Caco-2 (cell line): ENCODE data around the gene CCDC195. TPM values are rescaled to one million over a fixed set of nuclear protein-coding genes. Genes with fewer than 3 reads are reported as not detected.
"Not testable (repeated sequence)": the region's sequence is repeated elsewhere in the genome, so short reads cannot be mapped to it uniquely, and the experiment has no call there.

Experiments
- BruUV-seq: library from RNA; stranded (reverse); fragments of 400-500 nt; replicated peaks from 2 replicates; lab custom pipeline; 2021; lab: Mats Ljungman, UMichigan
- CTCF ChIA-PET: fragments of 300-600 bp; sonication (Branson Sonifier 250); formaldehyde crosslinking; loops from one replicate; lab custom pipeline; 2022; ENCODE audit warnings: antibody characterized with exemption; lab: Charles Lee
- POLR2A ChIA-PET: fragments of 300-600 bp; sonication (Branson Sonifier 250); formaldehyde crosslinking; loops from one replicate; lab custom pipeline; 2022; ENCODE audit warnings: antibody characterized with exemption; lab: Charles Lee
- DNase-seq, 2 experiments: peaks; one replicate each; pipeline versions ENCODE4 v3.0.0 to v3.0.0-alpha.2; 2020 to 2022
- H3K27me3 ChIP-seq: replicated peaks from 2 replicates; pipeline ENCODE4 v1.6.0; 2011; ENCODE audit warnings: low read length; ENCODE audit not compliant: control insufficient read depth, insufficient read depth
- H3K36me3 ChIP-seq: 2 replicates; pipeline ENCODE4 v1.5.1; 2011; ENCODE audit warnings: low read length; ENCODE audit not compliant: control insufficient read depth, insufficient read depth
- H3K4me1 ChIP-seq: fragments of 250-450 bp; sonication (Bioruptor Pico); 2 replicates; pipeline ENCODE4 v1.5.1; 2020; ENCODE audit warnings: mild to moderate bottlenecking
- H3K4me3 ChIP-seq: 2 replicates; pipeline ENCODE4 v1.5.1; 2011; ENCODE audit warnings: low read depth, mild to moderate bottlenecking, control low read depth, low read length
- H3K9me3 ChIP-seq: fragments of 250-450 bp; sonication (Bioruptor Pico); 2 replicates; pipeline ENCODE4 v1.5.1; 2020; ENCODE audit warnings: mild to moderate bottlenecking, moderate library complexity
- H3K27ac Mint-ChIP-seq: one replicate; pipeline ENCODE4 v1.8.0; 2022; ENCODE audit warnings: mixed read lengths; ENCODE audit not compliant: unreplicated experiment
- H3K27me3 Mint-ChIP-seq: one replicate; pipeline ENCODE4 v1.8.0; 2022; ENCODE audit warnings: mixed read lengths; ENCODE audit not compliant: insufficient read depth, unreplicated experiment
- H3K36me3 Mint-ChIP-seq: one replicate; pipeline ENCODE4 v1.8.0; 2022; ENCODE audit warnings: mild to moderate bottlenecking, mixed read lengths; ENCODE audit not compliant: insufficient read depth, unreplicated experiment
- H3K4me1 Mint-ChIP-seq: one replicate; pipeline ENCODE4 v1.8.0; 2022; ENCODE audit warnings: low read depth, mixed read lengths; ENCODE audit not compliant: unreplicated experiment
- H3K4me3 Mint-ChIP-seq: one replicate; pipeline ENCODE4 v1.8.0; 2022; ENCODE audit warnings: mild to moderate bottlenecking, moderate library complexity, mixed read lengths; ENCODE audit not compliant: unreplicated experiment
- H3K9me3 Mint-ChIP-seq: one replicate; pipeline ENCODE4 v1.8.0; 2022; ENCODE audit warnings: mixed read lengths; ENCODE audit not compliant: unreplicated experiment
- intact Hi-C: fragments of 100-400 bp; cut with micrococcal nuclease; formaldehyde crosslinking; loops from one replicate; pipeline ENCODE4 v1.10.0; 2022; ENCODE audit not compliant: unreplicated experiment
- total RNA-seq: library from RNA; stranded (reverse); gene quantifications from 2 replicates; pipeline ENCODE4 v1.2.3, GENCODE V29; 2022
- TF ChIP-seq, protein P1 (sequence below), 2 experiments: fragments of 200-600 bp in 1 of 2; IDR thresholded peaks; 1 replicate in 1 of 2; 2 replicates in 1 of 2; pipeline versions ENCODE4 v1.5.1 to v1.8.0; 2011 to 2022; ENCODE audit warnings: antibody characterized with exemption in 1 of 2, control low read depth in 1 of 2, inconsistent platforms in 1 of 2, low read depth in 1 of 2, low read length in 1 of 2, mild to moderate bottlenecking in 1 of 2, moderate library complexity in 1 of 2; ENCODE audit not compliant: insufficient read depth in 1 of 2, severe bottlenecking in 1 of 2, unreplicated experiment in 1 of 2

Gene CCDC195
- total RNA-seq, 1 experiment from 2014 or later, result not detected

DNA sequence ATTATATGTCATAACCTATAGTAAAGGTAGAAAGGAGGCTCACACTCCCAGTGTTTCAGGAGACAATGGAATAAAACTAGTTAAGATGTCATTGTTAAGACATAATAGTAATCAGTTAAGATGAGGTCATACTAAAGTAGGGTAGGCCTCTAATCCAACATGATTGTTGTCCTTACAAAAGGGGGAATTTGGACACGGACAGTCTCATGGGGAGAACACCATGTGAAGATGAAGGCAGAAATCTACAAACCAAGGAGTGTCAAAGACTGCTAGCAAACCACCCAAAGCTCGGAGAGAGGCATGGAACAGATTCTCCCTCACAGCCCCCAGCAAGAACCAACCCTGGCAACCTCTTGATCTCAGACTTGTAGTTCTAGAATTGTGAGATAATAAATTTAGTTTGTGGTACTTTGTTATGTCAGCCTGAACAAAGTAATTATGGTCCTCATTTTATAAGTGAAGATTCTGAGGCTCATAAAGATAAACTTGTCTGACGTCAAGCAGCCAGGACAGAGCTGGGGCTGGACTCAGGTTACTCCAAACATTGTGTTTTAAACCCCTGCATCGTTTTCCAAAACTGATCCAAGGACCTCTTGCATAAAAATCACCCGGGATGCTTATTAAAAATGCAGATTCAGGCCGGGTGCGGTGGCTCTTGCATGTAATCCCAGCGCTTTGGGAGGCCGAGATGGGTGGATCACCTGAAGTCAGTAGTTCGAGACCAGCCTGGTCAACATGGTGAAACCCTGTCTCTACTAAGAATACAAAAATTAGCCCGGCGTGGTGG is 47.8 kb downstream of the CCDC195 start:
- Mint-ChIP-seq H3K27ac (no peak overlapping the region), H3K27me3 (no peaks in the 10 kb centered on the region), H3K4me3 (no peak overlapping the region)

DNA sequence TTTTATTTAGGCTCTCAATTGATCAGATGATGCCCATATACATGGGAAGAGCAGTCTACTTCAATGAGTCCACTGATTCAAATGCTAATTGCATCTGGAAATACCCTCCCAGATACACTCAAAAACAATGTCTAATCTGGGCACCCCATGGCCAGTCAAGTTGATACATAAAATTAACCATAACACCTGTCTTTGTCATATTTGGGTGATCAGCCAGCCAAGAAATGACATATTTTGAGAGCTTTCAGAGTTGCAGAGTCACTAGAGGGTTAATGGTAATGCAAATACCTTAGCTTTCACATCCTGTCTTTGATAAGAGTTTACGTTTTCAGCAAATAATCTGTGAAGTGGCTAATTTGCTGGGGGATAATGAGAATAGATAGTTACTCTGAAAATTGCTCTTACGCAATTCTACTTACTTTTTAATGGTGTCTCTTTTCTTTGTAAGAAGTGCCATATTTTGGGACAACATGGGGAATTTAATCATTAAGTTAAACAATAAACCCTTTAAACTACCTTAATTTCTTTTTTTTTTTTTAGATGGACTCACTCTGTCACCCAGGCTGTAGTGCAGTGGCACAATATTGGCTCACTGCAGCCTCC is 49.1 kb downstream of the CCDC195 start:
- Mint-ChIP-seq H3K27me3 (no peaks in the 10 kb centered on the region), H3K27ac (no peak overlapping the region), H3K36me3 (no peaks in the 10 kb centered on the region), H3K4me1 (no peaks in the 10 kb centered on the region), H3K4me3 (no peak overlapping the region), H3K9me3 (no peaks in the 10 kb centered on the region)
- intact Hi-C loops, result no loop called here
- DNase-seq, result no peak
- BruUV-seq, result no TSS peak
- no peaks in the 10 kb centered on the region for H3K27me3 ChIP-seq
- TF ChIP-seq, protein P1, sequence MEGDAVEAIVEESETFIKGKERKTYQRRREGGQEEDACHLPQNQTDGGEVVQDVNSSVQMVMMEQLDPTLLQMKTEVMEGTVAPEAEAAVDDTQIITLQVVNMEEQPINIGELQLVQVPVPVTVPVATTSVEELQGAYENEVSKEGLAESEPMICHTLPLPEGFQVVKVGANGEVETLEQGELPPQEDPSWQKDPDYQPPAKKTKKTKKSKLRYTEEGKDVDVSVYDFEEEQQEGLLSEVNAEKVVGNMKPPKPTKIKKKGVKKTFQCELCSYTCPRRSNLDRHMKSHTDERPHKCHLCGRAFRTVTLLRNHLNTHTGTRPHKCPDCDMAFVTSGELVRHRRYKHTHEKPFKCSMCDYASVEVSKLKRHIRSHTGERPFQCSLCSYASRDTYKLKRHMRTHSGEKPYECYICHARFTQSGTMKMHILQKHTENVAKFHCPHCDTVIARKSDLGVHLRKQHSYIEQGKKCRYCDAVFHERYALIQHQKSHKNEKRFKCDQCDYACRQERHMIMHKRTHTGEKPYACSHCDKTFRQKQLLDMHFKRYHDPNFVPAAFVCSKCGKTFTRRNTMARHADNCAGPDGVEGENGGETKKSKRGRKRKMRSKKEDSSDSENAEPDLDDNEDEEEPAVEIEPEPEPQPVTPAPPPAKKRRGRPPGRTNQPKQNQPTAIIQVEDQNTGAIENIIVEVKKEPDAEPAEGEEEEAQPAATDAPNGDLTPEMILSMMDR (IDR thresholded peaks at IDR 0.05; ENCODE audit: insufficient read depth in 1 of 2, low read depth in 1 of 2, low read length in 1 of 2, severe bottlenecking in 1 of 2, unreplicated experiment in 1 of 2), result no peak
- no peak overlapping the region for H3K4me3 ChIP-seq
- CTCF ChIA-PET, result no interaction called here
- no peaks in the 10 kb centered on the region for H3K9me3 ChIP-seq
- POLR2A ChIA-PET, result no interaction called here
- no peaks in the 10 kb centered on the region for H3K36me3 ChIP-seq
- H3K4me1 ChIP-seq, result no peaks in the 10 kb centered on the region

More for the DNA sequence above, 47.8 kb downstream of the CCDC195 start:
- Histone ChIP-seq H3K4me1 (no peaks in the 10 kb centered on the region), H3K36me3 (no peaks in the 10 kb centered on the region), H3K9me3 (no peaks in the 10 kb centered on the region), H3K27me3 (no peaks in the 10 kb centered on the region), H3K4me3 (no peak overlapping the region)
- DNase-seq, result no peak
- intact Hi-C loops, result no loop called here
- H3K4me1 Mint-ChIP-seq, result no peaks in the 10 kb centered on the region
- CTCF ChIA-PET, result no interaction called here
- no TSS peak for BruUV-seq
- H3K36me3 Mint-ChIP-seq, result no peaks in the 10 kb centered on the region
- TF ChIP-seq, protein P1 (IDR thresholded peaks at IDR 0.05; ENCODE audit: insufficient read depth in 1 of 2, low read depth in 1 of 2, low read length in 1 of 2, severe bottlenecking in 1 of 2, unreplicated experiment in 1 of 2), result no peak
- POLR2A ChIA-PET, result no interaction called here
- peaks cover under 1% of the 10 kb centered on the region for H3K9me3 Mint-ChIP-seq

DNA sequence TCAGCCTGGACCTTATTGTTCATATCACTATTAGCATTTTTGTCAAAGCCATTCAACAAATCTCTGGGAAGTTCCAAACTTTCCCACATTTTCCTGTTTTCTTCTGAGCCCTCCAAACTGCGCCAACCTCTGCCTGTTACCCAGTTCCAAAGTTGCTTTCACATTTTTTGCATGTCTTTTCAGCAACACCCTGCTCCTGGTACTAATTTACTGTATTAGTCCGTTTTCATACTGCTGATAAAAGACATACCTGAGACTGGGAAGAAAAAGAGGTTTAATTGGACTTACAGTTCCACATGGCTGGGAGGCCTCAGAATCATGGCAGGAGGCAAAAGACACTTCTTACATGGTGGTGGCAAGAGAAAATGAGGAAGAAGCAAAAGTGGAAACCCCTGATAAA is 52.8 kb downstream of the CCDC195 start:
- H3K4me3 Mint-ChIP-seq, BruUV-seq, H3K27me3 Mint-ChIP-seq, H3K4me1 ChIP-seq, DNase-seq, H3K36me3 ChIP-seq, H3K9me3 Mint-ChIP-seq, H3K36me3 Mint-ChIP-seq, H3K4me3 ChIP-seq, CTCF ChIA-PET, H3K9me3 ChIP-seq, H3K4me1 Mint-ChIP-seq, H3K27me3 ChIP-seq, intact Hi-C loops, H3K27ac Mint-ChIP-seq, POLR2A ChIA-PET: not testable (repeated sequence)

DNA sequence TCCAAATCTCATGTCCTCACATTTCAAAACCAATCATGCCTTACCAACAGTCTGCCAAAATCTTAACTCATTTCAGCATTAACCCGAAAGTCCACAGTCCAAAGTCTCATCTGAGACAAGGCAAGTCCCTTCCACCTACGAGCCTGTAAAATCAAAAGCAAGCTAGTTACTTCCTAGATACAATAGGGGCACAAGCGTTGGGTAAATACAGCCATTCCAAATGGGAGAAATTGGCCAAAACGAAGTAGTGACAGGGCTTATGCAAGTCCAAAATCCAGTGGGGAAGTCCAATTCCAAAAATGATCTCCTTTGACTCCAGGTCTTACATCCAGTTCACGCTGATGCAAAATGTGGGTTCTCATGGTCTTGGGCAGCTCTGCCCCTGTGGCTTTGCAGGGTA is 54.5 kb downstream of the CCDC195 start:
- H3K9me3 ChIP-seq, DNase-seq, H3K27ac Mint-ChIP-seq, H3K36me3 ChIP-seq, BruUV-seq, H3K9me3 Mint-ChIP-seq, POLR2A ChIA-PET, H3K4me3 Mint-ChIP-seq, H3K4me1 ChIP-seq, H3K4me3 ChIP-seq, H3K36me3 Mint-ChIP-seq, CTCF ChIA-PET, intact Hi-C loops, H3K27me3 ChIP-seq, H3K4me1 Mint-ChIP-seq, H3K27me3 Mint-ChIP-seq: not testable (repeated sequence)
